CD4-positive, alpha-beta T cell treated with Interleukin-17A for 1 hour (primary cell): Measurements from ENCODE around the gene WDR46.
A peak's percentile ranks its signal among the peaks of the same experiment; 100 is the strongest.

Experiments used
- DNase-seq: peaks from one replicate; pipeline ENCODE4 v3.0.0-alpha.2; 2020

WDR46 gene, protein sequence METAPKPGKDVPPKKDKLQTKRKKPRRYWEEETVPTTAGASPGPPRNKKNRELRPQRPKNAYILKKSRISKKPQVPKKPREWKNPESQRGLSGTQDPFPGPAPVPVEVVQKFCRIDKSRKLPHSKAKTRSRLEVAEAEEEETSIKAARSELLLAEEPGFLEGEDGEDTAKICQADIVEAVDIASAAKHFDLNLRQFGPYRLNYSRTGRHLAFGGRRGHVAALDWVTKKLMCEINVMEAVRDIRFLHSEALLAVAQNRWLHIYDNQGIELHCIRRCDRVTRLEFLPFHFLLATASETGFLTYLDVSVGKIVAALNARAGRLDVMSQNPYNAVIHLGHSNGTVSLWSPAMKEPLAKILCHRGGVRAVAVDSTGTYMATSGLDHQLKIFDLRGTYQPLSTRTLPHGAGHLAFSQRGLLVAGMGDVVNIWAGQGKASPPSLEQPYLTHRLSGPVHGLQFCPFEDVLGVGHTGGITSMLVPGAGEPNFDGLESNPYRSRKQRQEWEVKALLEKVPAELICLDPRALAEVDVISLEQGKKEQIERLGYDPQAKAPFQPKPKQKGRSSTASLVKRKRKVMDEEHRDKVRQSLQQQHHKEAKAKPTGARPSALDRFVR

GRCh38 chr6:33288921-33289783, at the start of gene WDR46, which contains the start of gene PFDN6:
Gene WDR46, minus strand, starts transcription at chr6:33289239. Its CDS starts 69 bp downstream, at chr6:33289170.
Gene PFDN6, plus strand, starts transcription at chr6:33289601. Its CDS starts 256 bp downstream, at chr6:33289857.
- peak; percentile 91 for DNase-seq

DNA sequence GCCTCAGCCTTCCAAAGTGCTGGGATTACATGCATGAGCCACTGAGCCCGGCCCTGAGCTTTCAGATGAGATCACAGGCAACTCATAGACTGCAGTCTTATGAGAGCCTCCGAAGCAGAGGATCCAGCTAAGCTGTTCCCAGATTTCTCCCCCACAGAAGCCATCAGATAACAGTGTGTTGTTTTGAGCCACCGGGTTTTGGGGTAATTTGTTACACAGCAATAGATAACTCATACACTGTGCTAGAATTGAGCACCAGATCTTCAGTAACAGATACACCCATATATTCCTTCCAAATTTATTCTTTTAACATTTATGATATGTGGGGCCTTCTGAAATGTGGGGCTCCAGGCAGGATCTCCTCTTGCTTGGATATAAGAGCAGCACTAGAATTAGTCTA, 47.5 kb upstream of the WDR46 start:
- DNase-seq: no peak

- DNase-seq: no peak
Measured at GRCh38 chr6:33335916-33336315, 46.9 kb upstream of the WDR46 start.

GRCh38 chr6:33333666-33334065, 44.6 kb upstream of the WDR46 start:
- no peak for DNase-seq

DNA sequence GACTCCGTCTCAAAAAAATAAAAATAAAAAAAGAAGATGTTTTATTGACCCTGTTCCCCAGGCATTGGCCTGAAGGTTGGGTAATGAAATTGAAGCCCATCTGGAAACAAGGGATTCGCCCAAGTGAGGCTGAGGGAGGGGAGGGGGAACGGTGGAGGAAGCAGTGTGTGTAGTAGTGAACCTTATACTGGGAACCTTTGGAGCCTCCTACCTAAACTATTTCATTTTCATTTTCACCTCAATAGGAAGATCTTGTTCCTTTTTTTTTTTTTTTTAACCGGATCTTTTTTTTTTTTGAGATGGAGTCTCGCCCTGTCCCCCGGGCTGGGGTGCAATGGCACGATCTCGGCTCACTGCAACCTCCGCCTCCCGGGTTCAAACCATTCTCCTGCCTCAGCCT, 41.7 kb upstream of the WDR46 start:
- no peak for DNase-seq

DNA sequence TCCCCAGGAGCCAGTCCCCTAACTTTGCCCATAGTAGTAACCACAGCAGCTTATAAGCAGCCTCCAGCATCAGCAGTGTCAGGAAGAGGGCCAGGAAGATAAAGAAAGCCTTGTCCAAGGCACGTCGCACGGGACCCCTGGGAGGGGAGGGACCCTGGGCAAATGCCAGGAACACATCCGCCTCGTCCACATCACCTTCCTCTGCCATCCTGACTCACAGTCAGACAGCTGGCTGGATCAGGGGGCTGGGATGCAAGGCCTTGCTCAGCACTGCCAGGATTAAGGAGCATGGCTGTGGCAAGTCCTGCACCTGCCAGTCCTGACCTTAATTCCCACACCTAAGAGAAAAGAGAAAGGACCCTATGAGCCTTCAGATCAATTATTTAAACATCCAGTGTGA, 40.0 kb upstream of the WDR46 start:
- DNase-seq: no peak

DNA sequence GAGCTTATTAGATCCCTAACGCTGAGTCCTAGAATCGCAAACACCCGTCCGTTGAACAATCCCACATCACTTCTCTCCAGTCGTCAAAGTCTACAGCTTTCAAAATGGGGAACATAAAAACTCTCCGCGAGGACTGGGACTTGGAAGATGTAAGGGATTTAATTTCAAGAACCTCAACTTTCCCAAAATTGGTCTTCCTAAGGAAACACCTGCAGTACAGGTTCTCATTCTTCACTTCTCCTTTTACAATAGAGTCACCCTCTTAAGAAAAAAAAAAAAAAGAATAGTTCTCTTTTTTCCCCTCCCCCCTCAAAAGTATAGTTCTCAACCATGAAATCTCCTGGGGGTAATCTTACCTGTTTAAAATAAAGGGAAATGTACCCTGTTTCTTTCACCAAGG, 35.1 kb upstream of the WDR46 start:
- DNase-seq: no peak

- no peak for DNase-seq
Measured at GRCh38 chr6:33323623-33323948, 34.5 kb upstream of the WDR46 start.

DNA sequence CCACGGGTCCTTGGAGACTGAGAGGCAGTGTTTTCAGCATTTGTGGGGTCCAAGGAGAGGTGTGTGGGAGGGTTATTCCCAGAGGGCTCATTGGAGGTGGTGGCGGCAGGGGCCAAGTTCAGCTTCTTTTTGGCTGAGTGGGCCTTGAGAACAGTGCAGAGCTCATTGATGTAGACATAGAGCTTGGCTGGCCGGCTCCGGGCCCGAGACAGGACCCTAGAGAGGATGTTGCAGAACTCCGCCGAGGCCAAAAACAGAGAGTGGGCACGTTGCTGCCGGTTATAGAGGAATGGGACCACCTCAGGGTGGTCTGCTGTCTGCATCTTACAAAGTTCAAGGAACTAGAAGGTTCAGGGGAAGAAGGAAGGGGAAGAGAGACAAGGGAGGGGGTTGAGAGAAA, 32.2 kb upstream of the WDR46 start:
- no peak for DNase-seq

GRCh38 chr6:33320315-33321181, 31.5 kb upstream of the WDR46 start:
- DNase-seq: no peak

GRCh38 chr6:33319939-33320314, 30.9 kb upstream of the WDR46 start:
- DNase-seq: no peak

- DNase-seq: no peak
Measured at GRCh38 chr6:33318426-33319073, 29.5 kb upstream of the WDR46 start.

DNA sequence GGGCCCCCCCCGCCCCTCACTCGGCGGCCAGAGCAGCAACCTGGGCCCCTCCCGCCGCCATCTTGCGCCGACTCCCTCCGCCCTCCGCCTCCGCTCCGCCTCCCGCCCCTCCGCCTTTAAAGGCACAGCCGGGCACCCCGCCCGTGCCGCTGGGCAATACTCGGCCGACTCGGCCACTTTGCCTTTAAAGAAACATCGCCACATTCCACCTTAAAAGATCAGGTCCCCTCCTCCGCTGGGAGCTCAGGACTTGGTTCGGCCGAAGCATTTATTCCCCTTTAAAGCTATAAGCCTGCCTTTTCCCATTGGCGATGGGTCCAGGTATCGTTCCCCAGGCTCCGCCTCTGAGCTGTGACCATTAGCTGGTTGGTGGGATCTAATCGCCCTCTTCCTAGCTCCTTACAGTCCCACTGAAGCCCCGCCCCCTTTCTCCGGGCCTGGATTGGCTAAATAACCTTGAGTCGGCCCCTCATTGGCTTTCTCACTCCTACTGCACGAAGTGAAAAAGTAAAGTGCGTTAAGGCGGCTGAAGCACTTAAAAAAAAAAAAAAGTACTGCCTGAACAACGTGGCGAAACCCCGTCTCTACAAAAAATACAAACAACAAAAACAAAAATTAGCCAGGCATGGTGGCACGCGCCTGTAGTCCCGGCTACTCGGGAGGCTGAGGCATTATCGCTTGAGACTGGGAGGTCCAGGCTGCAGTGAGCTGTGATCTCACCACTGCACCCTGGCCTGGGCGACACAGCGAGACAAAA, 28.8 kb upstream of the WDR46 start, which contains the start of gene ZBTB22:
TSS of gene ZBTB22 (minus strand) at position 76 of the 757 bp plus-strand sequence. CDS start 828 bp downstream, outside the sequence.
- peak; percentile 98 for DNase-seq

DNA sequence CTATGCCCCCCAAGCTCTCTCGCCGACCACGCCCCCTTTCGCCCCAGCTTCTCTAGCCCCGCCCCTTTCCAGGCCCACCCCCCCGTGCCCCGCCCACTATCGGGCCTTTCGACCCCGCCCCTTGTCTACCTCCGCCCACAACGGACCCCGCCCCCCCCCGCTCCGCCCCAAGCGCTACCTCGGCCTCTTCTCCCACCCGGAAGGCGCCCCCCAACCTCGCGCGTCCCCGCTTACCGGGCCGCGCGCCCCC, 28.3 kb upstream of the WDR46 start:
- no peak for DNase-seq

DNA sequence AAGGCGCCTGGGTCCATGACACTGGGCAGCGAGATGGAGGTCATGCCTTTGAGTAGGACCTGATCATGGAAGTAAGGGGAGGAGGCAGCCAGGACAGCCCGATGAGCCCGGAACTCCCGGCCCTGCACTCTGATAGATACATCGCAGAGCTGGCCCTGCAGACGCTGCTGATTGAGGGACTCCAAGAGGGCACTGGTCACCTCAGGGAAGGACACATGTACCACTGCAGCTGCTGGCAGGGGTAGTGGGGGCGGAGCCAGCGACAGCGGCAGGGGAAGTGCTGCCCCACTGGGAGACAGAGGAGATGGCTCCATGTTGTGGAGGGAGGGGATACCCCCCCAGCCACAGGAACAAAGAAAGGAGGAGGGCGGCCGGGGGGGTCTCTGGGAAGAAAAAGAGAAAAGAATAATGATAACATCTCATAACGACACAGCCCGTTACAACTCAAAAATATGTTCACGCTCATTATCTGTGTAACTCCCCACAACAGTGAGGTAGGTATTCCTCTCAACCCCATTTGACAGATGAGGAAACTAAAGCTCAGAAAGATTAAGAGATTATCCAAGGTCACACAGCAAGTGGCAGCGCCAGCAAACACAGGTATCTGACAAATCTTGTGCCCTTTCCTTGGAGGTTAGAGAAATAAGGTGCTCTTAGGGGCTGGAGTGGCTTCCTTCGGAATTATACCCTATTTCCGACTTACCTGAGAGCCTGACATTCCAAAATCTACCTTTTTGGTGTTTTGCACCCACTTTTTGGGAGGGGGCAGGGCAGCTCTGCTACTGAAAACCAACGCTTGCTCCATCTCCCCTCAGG, 27.8 kb upstream of the WDR46 start:
- peak; percentile 43 for DNase-seq

DNA sequence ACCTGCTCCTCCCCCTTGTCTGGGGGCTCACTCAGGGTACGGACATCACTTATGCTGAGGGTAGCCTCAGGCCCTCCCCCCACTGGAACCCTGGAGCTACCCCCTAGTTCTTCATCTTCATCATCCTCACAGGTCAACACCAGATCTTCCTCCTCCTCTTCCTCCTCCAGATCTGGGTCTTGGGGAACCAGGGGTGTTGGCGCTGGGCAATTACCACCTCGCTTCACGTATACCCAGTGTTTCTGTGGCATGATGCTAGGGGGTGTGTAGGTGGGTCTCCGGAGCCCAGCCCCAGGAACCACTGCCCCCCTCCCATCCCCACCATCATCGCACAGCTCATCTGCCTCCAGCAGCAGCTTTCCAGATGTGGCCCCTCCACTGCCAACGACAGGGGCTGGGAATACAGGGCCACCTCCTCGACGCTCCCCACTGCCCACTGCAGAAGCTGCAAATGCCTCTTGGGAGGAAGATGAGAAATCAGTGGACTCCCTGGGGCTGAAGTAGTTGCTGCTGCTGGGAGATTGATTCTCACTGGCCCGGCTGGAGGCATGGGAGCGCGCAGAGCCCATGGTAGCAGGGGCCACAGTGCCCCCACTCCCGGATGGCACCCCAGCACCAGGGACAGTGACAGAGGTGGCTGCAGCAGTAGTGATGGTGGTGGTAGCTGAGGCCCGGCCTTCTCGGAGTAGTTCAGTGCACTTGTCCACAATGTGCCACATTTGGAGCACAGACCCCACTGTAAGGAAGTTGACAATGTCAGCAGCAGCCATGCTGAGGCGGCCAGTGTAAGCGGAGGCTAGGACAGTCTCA, 27.0 kb upstream of the WDR46 start:
- no peak for DNase-seq

DNA sequence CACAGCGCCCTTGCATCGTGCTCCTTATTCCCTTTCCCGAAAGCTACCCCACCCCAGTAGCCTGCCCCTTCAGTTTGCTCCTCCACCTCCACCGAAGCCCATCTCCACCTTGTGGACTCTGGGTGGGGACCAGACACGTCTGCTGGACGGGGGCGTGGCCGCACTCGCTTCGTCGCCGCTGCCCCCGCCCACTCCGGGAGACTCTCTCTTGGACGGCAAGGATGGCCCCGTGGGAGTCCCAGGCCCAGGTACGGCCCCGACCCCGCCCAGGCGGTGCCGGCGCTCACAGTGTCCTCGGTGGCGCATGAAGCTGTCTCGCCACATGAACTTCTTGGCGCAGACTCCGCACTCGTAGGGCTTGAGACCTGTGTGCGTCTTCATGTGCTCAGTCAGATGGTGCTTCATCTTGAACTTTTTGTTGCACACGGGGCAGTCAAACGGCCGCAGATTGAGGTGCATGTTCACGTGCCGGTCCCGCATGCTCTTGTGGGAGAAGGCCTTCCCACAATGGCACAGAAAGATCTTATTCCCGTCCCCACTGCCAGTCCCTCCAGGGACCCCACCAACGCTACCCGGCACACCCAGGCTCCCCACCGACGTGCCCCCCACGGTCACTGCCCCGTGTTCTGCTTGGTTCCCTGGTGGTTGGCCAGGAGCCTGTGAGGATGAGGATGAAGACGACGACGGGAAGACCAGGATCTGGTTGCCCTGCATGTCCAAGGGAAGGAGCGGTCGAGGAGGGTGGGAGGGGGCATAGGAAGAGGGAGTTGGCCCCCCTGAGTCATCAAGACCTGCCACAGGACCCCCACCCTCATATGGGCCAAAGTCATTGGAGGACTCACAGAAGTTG, 26.1 kb upstream of the WDR46 start:
- no peak for DNase-seq

GRCh38 chr6:33314515-33314942, 25.5 kb upstream of the WDR46 start:
- peak; percentile 94 for DNase-seq
